ENCODE results near the gene CACNB2.

Gene CACNB2

GRCh38 chr10:18219146-18219545 lies 78.9 kb downstream of the CACNB2 start:
- H3K27ac Mint-ChIP-seq = no peak overlapping the region
- H3K27me3 Mint-ChIP-seq (ENCODE audit: low read depth) = peaks cover 4% of the 10 kb centered on the region
- no peak overlapping the region for H3K4me3 Mint-ChIP-seq
- TF ChIP-seq CTCF (IDR thresholded peaks at IDR 0.05; ENCODE audit: unreplicated experiment in 3 of 3) = no peak
- peaks cover 8% of the 10 kb centered on the region for H3K4me1 Mint-ChIP-seq
- no peaks in the 10 kb centered on the region for H3K36me3 Mint-ChIP-seq (ENCODE audit: low read depth)
- H3K9me3 Mint-ChIP-seq = no peaks in the 10 kb centered on the region

DNA sequence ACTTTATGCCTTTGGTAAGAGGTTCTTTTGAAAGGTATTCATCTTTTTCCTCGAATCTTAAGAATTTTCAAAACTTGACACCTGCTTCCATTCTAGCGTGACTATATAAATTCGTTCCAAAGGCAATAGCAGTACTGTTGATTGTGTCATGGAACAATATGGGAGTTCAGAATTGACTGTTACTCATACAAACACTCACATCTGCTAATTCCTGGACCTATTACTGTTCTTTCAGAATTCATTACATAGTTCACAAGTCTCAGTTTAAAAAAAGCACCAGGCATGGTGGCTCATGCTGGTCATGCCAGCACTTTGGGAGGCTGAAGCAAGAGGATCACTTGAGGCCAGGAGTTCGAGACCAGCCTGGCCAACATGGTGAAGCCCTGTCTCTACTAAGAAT lies 80.9 kb downstream of the CACNB2 start:
- H3K36me3 Mint-ChIP-seq (ENCODE audit: low read depth) = no peaks in the 10 kb centered on the region
- no peak for TF ChIP-seq CTCF (IDR thresholded peaks at IDR 0.05; ENCODE audit: unreplicated experiment in 3 of 3)
- H3K4me1 Mint-ChIP-seq = no peaks in the 10 kb centered on the region
- peaks cover 4% of the 10 kb centered on the region for H3K27me3 Mint-ChIP-seq (ENCODE audit: low read depth)
- H3K9me3 Mint-ChIP-seq = no peaks in the 10 kb centered on the region
- H3K4me3 Mint-ChIP-seq = no peak overlapping the region
- H3K27ac Mint-ChIP-seq = no peak overlapping the region

DNA sequence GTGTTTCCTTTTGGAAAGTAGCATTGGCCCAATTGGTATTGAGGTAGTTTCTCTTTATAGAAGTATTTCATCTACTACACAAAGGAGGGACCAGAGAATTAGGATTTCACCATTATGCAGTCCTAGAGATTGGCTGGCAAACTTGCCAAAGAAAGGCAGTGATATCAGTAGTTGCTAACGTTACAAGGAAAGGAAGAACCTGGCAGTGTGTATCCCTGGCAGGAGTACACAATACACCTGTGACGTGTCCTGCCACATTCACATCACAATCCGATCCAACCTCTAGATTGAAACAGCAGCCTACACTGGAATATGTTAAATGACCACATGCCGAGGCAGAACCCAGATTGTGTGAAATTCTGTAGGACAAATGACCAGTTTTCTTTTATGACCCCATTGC lies 81.7 kb downstream of the CACNB2 start:
- peaks cover 4% of the 10 kb centered on the region for H3K27me3 Mint-ChIP-seq (ENCODE audit: low read depth)
- H3K4me1 Mint-ChIP-seq = no peaks in the 10 kb centered on the region
- no peak overlapping the region for H3K27ac Mint-ChIP-seq
- no peaks in the 10 kb centered on the region for H3K36me3 Mint-ChIP-seq (ENCODE audit: low read depth)
- H3K9me3 Mint-ChIP-seq = no peaks in the 10 kb centered on the region
- no peak overlapping the region for H3K4me3 Mint-ChIP-seq
- TF ChIP-seq CTCF (IDR thresholded peaks at IDR 0.05; ENCODE audit: unreplicated experiment in 3 of 3) = no peak

- Mint-ChIP-seq H3K4me3 (no peak overlapping the region), H3K36me3 (ENCODE audit: low read depth) (no peaks in the 10 kb centered on the region), H3K9me3 (peaks cover 1% of the 10 kb centered on the region), H3K27me3 (ENCODE audit: low read depth) (peaks cover 13% of the 10 kb centered on the region), H3K4me1 (no peaks in the 10 kb centered on the region), H3K27ac (no peak overlapping the region)
- TF ChIP-seq CTCF (IDR thresholded peaks at IDR 0.05; ENCODE audit: unreplicated experiment in 3 of 3) = no peak
These were observed 82.6 kb downstream of the CACNB2 start for GRCh38 chr10:18222866-18223265.

DNA sequence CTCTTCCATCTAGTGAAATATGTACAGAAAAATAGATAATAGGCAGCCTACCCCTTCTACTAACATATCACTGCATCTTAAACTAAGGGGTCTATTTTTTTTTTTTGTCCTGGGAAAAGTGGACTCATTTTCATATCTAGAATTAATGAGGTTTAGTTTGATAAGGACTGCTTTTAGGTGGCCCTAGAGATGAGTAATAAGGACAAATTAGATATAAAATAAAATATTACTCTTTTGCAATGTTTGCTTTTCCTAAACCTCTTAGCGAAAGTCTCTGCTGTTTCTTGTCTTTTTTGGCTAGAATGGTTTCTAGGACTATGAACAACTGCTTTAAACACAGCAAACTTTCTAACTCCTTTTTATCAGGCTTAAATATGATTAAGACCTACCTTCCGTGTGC lies 83.7 kb downstream of the CACNB2 start:
- TF ChIP-seq CTCF (IDR thresholded peaks at IDR 0.05; ENCODE audit: unreplicated experiment in 3 of 3) = no peak
- Mint-ChIP-seq H3K4me1 (no peaks in the 10 kb centered on the region), H3K9me3 (peaks cover 2% of the 10 kb centered on the region), H3K4me3 (no peak overlapping the region), H3K36me3 (ENCODE audit: low read depth) (no peaks in the 10 kb centered on the region), H3K27me3 (ENCODE audit: low read depth) (peaks cover 14% of the 10 kb centered on the region), H3K27ac (no peak overlapping the region)

DNA sequence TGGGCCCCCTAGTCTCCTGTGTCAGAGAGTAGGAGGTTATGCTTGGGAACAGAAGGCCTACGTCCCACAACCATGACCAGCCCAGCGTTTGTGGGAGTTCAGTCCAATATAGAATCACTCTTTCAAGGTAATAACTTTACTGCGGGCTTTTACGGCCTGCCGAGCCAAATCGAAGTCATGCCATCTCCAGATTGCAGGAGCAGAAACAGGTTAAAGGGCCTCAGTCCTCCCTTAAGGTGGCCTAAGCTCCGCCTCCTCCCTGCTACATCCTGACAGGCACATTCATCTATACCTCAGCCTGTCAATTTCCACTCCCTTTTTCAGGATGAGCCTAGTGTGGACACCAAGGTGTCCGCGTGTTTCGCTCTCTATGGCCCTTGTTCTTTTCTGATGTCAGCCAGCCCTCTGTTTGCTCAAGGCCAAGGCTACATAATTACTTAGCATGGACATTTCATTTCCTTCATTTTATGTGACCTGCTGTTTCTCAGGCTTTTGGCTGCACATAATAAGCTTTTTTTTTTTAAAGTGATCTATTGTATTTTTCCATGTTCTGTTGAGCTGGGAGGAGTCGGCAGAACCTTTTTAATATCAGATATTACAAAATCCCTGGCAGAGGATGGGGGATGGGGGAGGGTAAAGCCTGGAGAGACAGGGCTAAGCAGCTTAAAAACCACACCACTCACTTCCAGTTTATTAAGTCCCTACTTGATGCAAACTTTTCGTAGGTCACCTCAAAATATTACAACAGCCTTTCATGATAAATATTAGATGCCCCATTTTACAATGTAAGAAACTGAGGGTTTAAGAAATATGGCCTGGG lies 84.6 kb downstream of the CACNB2 start:
- Mint-ChIP-seq H3K4me3 (no peak overlapping the region), H3K27me3 (ENCODE audit: low read depth) (peaks cover 14% of the 10 kb centered on the region), H3K27ac (no peak overlapping the region), H3K36me3 (ENCODE audit: low read depth) (no peaks in the 10 kb centered on the region), H3K9me3 (peaks cover 2% of the 10 kb centered on the region), H3K4me1 (no peaks in the 10 kb centered on the region)
- no peak for TF ChIP-seq CTCF (IDR thresholded peaks at IDR 0.05; ENCODE audit: unreplicated experiment in 3 of 3)
